Measurements from ENCODE around the gene RUNDC3A.

The RUNDC3A gene

DNA sequence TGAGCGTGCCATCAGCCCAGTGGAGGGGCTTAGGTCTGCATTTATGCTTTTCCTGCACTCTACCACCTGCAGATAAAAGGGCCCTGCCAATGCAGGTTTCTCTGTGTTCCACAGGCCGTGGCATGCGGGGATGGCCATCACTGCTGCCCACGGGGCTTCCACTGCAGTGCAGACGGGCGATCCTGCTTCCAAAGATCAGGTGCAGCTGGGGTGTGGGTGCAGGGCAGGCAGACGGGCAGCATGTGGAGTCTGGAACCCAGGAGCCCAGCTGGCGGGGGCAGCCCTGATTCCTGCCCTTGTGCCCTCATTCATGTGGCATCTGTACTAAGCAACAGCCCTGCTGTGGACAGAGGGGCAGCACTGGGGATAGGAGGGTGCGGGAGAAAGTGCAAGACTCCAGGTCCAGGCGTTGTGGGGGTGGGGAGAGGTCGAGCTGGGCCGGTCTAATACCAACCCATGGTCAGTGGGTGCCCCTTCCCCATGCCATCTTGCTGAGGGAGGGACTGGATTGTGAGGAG, 41.2 kb downstream of the RUNDC3A start:
- TF ChIP-seq TCF12 (IDR thresholded peaks at IDR 0.05; ENCODE audit: low read depth): no peak
- TF ChIP-seq TEAD4 (IDR thresholded peaks at IDR 0.05): no peak
- no peak for TF ChIP-seq CREB1 (IDR thresholded peaks at IDR 0.05; ENCODE audit: low read depth)
- TF ChIP-seq, protein P1, sequence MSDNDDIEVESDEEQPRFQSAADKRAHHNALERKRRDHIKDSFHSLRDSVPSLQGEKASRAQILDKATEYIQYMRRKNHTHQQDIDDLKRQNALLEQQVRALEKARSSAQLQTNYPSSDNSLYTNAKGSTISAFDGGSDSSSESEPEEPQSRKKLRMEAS (IDR thresholded peaks at IDR 0.05): no peak
- TF ChIP-seq CEBPB (IDR thresholded peaks at IDR 0.05): no peak
- no peak for TF ChIP-seq YY1 (IDR thresholded peaks at IDR 0.05; ENCODE audit: low read depth)
- TF ChIP-seq RAD21 (IDR thresholded peaks at IDR 0.05; ENCODE audit: low read depth): no peak
- TF ChIP-seq USF1 (IDR thresholded peaks at IDR 0.05): no peak
- no peak for TF ChIP-seq NFIC (IDR thresholded peaks at IDR 0.05)
- TF ChIP-seq REST (IDR thresholded peaks at IDR 0.05; ENCODE audit: low read depth): no peak
- no peak for TF ChIP-seq FOXM1 (IDR thresholded peaks at IDR 0.05; ENCODE audit: borderline replicate concordance, low read depth)
- no peak for TF ChIP-seq TAF1 (IDR thresholded peaks at IDR 0.05; ENCODE audit: low read depth)

DNA sequence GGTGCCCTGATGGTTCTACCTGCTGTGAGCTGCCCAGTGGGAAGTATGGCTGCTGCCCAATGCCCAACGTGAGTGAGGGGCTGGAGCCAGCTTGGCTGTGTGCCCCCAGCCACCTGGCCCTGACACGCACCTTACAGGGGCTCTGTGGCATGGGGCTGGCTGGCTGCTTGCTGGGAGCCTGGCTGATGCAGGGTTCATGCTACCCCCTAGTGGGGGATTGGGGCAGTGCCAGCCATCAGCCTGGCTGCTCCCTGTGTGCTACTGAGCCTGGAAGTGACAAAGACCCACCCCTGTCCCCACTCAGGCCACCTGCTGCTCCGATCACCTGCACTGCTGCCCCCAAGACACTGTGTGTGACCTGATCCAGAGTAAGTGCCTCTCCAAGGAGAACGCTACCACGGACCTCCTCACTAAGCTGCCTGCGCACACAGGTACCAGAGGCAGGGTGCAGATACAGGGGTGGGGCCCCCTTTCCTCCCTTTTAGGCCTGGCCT, 42.4 kb downstream of the RUNDC3A start:
- TF ChIP-seq TCF12 (IDR thresholded peaks at IDR 0.05; ENCODE audit: low read depth): no peak
- TF ChIP-seq RAD21 (IDR thresholded peaks at IDR 0.05; ENCODE audit: low read depth): peak; percentile 71

DNA sequence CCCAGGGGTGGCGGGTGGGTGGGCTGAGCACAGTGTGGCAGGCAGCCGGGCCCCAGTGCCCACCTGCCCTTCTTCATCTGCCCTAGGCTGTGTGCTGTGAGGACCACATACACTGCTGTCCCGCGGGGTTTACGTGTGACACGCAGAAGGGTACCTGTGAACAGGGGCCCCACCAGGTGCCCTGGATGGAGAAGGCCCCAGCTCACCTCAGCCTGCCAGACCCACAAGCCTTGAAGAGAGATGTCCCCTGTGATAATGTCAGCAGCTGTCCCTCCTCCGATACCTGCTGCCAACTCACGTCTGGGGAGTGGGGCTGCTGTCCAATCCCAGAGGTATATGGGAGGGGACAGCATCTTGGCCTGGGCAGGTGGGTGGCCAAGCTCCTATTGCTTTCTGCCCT, 43.1 kb downstream of the RUNDC3A start:
- TF ChIP-seq RAD21 (IDR thresholded peaks at IDR 0.05; ENCODE audit: low read depth) (no peak), USF1 (IDR thresholded peaks at IDR 0.05) (no peak)
- TF ChIP-seq, protein P1 (IDR thresholded peaks at IDR 0.05): no peak

DNA sequence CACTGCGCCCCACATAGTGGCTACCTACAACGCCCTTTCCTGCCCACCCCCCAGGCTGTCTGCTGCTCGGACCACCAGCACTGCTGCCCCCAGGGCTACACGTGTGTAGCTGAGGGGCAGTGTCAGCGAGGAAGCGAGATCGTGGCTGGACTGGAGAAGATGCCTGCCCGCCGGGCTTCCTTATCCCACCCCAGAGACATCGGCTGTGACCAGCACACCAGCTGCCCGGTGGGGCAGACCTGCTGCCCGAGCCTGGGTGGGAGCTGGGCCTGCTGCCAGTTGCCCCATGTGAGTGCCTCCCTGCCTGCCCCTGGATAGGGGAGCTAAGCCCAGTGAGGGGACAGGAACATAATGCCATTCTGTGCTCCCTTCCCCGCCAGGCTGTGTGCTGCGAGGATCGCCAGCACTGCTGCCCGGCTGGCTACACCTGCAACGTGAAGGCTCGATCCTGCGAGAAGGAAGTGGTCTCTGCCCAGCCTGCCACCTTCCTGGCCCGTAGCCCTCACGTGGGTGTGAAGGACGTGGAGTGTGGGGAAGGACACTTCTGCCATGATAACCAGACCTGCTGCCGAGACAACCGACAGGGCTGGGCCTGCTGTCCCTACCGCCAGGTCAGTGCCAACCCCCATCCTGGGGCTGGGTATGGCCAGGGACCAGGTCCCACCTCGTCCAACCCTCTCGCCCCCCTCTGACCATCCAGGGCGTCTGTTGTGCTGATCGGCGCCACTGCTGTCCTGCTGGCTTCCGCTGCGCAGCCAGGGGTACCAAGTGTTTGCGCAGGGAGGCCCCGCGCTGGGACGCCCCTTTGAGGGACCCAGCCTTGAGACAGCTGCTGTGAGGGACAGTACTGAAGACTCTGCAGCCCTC, 43.8 kb downstream of the RUNDC3A start:
- TF ChIP-seq EGR1 (IDR thresholded peaks at IDR 0.05) (no peak), TAF1 (IDR thresholded peaks at IDR 0.05; ENCODE audit: low read depth) (no peak)

DNA sequence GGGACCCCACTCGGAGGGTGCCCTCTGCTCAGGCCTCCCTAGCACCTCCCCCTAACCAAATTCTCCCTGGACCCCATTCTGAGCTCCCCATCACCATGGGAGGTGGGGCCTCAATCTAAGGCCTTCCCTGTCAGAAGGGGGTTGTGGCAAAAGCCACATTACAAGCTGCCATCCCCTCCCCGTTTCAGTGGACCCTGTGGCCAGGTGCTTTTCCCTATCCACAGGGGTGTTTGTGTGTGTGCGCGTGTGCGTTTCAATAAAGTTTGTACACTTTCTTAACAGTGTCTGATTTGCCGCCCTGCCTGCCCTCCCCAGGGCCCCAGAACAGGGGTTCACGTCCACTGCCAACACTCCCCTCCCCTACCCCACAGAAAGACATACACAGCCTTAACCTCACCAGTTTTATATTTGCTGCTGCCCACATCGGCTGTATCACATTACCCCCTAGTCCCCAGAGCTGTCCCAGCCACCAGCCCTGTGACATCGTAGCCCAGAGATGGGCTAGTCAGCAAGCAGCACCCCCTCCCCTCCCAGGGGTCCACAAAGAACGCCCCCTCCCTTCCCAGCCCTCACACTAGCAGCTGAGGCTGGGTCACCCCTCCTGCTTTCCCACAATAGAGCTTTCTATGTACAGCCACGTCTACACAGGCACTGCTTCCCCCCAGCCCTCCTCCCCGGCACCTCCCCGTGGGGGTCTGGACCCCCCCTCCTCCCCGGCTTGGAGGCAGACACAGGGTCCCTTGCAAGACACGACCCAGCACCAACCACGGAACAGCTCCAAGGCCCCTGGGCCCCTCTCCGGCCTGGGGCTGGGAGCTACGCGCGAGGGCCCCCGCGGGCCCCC, 44.6 kb downstream of the RUNDC3A start:
- TF ChIP-seq TCF12 (IDR thresholded peaks at IDR 0.05; ENCODE audit: low read depth) (no peak), USF1 (IDR thresholded peaks at IDR 0.05) (no peak), CREB1 (IDR thresholded peaks at IDR 0.05; ENCODE audit: low read depth) (no peak), REST (IDR thresholded peaks at IDR 0.05; ENCODE audit: low read depth) (no peak)

DNA sequence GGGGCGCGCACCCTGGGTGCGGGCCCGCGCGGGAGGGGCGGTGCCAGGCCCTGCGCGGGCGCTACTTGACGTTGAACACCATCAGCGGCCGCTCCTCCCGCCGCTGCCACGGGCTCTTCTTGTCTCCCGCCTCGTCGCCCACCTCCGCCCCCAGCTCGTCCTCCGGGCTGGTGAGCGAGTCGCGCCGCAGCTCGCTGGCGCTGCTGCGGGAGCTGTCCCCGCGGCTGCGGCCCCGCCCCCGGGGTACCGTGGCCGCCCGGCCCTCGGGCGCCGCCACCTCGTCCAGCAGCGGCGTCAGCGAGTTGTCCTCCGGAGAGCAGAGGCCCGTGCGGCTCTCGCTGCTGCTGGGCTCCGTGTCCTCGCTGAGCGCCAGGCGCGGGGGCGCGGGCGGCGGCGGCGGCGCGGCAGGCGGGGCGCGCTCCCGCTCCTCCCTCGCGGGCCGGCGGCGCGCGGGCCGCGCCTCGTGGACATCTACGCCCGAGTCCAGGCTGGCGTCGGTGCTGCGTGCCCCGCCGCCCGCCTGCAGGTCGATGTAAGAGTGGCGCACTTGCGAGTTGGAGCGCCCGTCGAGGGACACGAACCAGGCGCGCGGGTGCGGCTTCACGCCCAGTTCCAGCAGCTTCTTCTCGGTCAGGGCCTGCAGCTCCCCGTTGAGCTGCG, 45.4 kb downstream of the RUNDC3A start:
- no peak for TF ChIP-seq TAF1 (IDR thresholded peaks at IDR 0.05; ENCODE audit: low read depth)
- TF ChIP-seq YY1 (IDR thresholded peaks at IDR 0.05; ENCODE audit: low read depth): no peak
- no peak for TF ChIP-seq EGR1 (IDR thresholded peaks at IDR 0.05)

Measured in Ishikawa (cell line).